ENCODE results near the gene SLC25A26.
"Not testable (repeated sequence)": the region's sequence is repeated elsewhere in the genome, so short reads cannot be mapped to it uniquely, and the experiment has no call there.

SLC25A26 gene

GRCh38 chr3:66413151-66413751 lies 192.4 kb downstream of the SLC25A26 start:
- DNase-seq = no peak

GRCh38 chr3:66414846-66415245 lies 194.0 kb downstream of the SLC25A26 start:
- no peak for DNase-seq

GRCh38 chr3:66415867-66416428 lies 195.1 kb downstream of the SLC25A26 start:
- DNase-seq = no peak

GRCh38 chr3:66416556-66417304 lies 195.9 kb downstream of the SLC25A26 start:
- no peak for DNase-seq

- DNase-seq = peak; percentile 17 to 68
Measured at GRCh38 chr3:66418475-66418931, 197.7 kb downstream of the SLC25A26 start.

- DNase-seq = no peak
Measured at GRCh38 chr3:66419036-66419435, 198.2 kb downstream of the SLC25A26 start.

GRCh38 chr3:66421144-66421543 lies 200.3 kb downstream of the SLC25A26 start:
- not testable (repeated sequence) for DNase-seq

- not testable (repeated sequence) for DNase-seq
Measured at GRCh38 chr3:66421893-66422292, 201.1 kb downstream of the SLC25A26 start.

GRCh38 chr3:66423791-66424190 lies 203.0 kb downstream of the SLC25A26 start:
- DNase-seq = no peak

GRCh38 chr3:66425032-66425431 lies 204.2 kb downstream of the SLC25A26 start:
- DNase-seq = no peak

- no peak for DNase-seq
Measured at GRCh38 chr3:66425576-66426114, 204.8 kb downstream of the SLC25A26 start.

GRCh38 chr3:66426135-66426534 lies 205.3 kb downstream of the SLC25A26 start:
- DNase-seq = no peak

- no peak for DNase-seq
Measured at GRCh38 chr3:66427352-66427751, 206.6 kb downstream of the SLC25A26 start.

- DNase-seq = no peak
Measured at GRCh38 chr3:66427951-66428474, 207.2 kb downstream of the SLC25A26 start.

Measured in NCI-H187 (cell line).